ENCODE measurements around the gene IL12RB1. TPM values are rescaled to one million over a fixed set of nuclear protein-coding genes. Genes with fewer than 3 reads are reported as not detected.

IL12RB1 gene
- total and polyA plus RNA-seq, 2 of the 13 experiments (the other 11 are each of a cell fraction or from before 2014, with no cell fraction given) = 0.03 to 0.04 TPM

- TF ChIP-seq ZZZ3 (CRISPR knock-in tag; IDR thresholded peaks at IDR 0.05; ENCODE audit: borderline replicate concordance) (no peak), ZNF780A (CRISPR knock-in tag; IDR thresholded peaks at IDR 0.05) (no peak), SUZ12 (IDR thresholded peaks at IDR 0.05; ENCODE audit: low read depth, low read length) (no peak), HNF4G (IDR thresholded peaks at IDR 0.05; ENCODE audit: borderline replicate concordance, low read depth, low read length) (no peak), HNF4G (CRISPR knock-in tag; IDR thresholded peaks at IDR 0.05; ENCODE audit: borderline replicate concordance, low read depth) (no peak), ARHGAP35 (CRISPR knock-in tag; IDR thresholded peaks at IDR 0.05; ENCODE audit: borderline replicate concordance) (no peak), ZNF644 (CRISPR knock-in tag; IDR thresholded peaks at IDR 0.05; ENCODE audit: low read depth) (peak; percentile 80), NFAT5 (CRISPR knock-in tag; IDR thresholded peaks at IDR 0.05) (no peak), ZNF350 (CRISPR knock-in tag; IDR thresholded peaks at IDR 0.05; ENCODE audit: borderline replicate concordance, low read depth) (0 out of 2 replicates have a peak, but pooled peaks have one; percentile 57), ZNF777 (CRISPR knock-in tag; IDR thresholded peaks at IDR 0.05) (peak; percentile 26; the same call in 1 of the 2 replicates), NFIC (IDR thresholded peaks at IDR 0.05; ENCODE audit: low read length) (no peak; the same call in 1 of the 2 replicates), ZNF18 (CRISPR knock-in tag; IDR thresholded peaks at IDR 0.05; ENCODE audit: insufficient replicate concordance) (no peak), JDP2 (CRISPR knock-in tag; IDR thresholded peaks at IDR 0.05; ENCODE audit: borderline replicate concordance) (no peak), CTCF (CRISPR knock-in tag; IDR thresholded peaks at IDR 0.05) (peak; percentile 27), HBP1 (CRISPR knock-in tag; IDR thresholded peaks at IDR 0.05; ENCODE audit: low read depth) (no peak), ZNF775 (CRISPR knock-in tag; IDR thresholded peaks at IDR 0.05; ENCODE audit: borderline replicate concordance) (no peak), KMT2A (CRISPR knock-in tag; IDR thresholded peaks at IDR 0.05) (0 out of 2 replicates have a peak, but pooled peaks have one; percentile 30), TBL1XR1 (IDR thresholded peaks at IDR 0.05; ENCODE audit: borderline replicate concordance, low read length, partially characterized antibody) (no peak)
Observed at GRCh38 chr19:18135712-18136584, 49.2 kb upstream of the IL12RB1 start (continued).
